Calu3 (cell line): ENCODE measurements around the gene NCOA1. TPM values are rescaled to one million over a fixed set of nuclear protein-coding genes. Genes with fewer than 3 reads are reported as not detected.

Source experiments
- BruUV-seq: library from RNA; stranded (reverse); fragments of 400-500 nt; replicated peaks from 2 replicates; lab custom pipeline; 2021; lab: Mats Ljungman, UMichigan
- CTCF ChIA-PET: fragments of 300-600 bp; sonication (Branson Sonifier 250); formaldehyde crosslinking; loops from one replicate; lab custom pipeline; 2022; ENCODE audit warnings: antibody characterized with exemption; lab: Charles Lee
- DNase-seq: peaks from one replicate; pipeline ENCODE4 v3.0.0; 2022
- H3K27ac Mint-ChIP-seq: one replicate; pipeline ENCODE4 v1.8.0; 2022; ENCODE audit warnings: mixed read lengths; ENCODE audit not compliant: unreplicated experiment
- H3K27me3 Mint-ChIP-seq: one replicate; pipeline ENCODE4 v1.8.0; 2022; ENCODE audit warnings: mixed read lengths; ENCODE audit not compliant: unreplicated experiment
- H3K36me3 Mint-ChIP-seq: one replicate; pipeline ENCODE4 v1.8.0; 2022; ENCODE audit warnings: mild to moderate bottlenecking, moderate library complexity, mixed read lengths; ENCODE audit not compliant: insufficient read depth, unreplicated experiment
- H3K4me1 Mint-ChIP-seq: one replicate; pipeline ENCODE4 v1.8.0; 2022; ENCODE audit warnings: mild to moderate bottlenecking, low read depth, mixed read lengths; ENCODE audit not compliant: unreplicated experiment
- H3K4me3 Mint-ChIP-seq: one replicate; pipeline ENCODE4 v1.8.0; 2022; ENCODE audit warnings: mild to moderate bottlenecking, low read depth, moderate library complexity, mixed read lengths; ENCODE audit not compliant: unreplicated experiment
- H3K9me3 Mint-ChIP-seq: one replicate; pipeline ENCODE4 v1.8.0; 2022; ENCODE audit warnings: low read depth, mixed read lengths; ENCODE audit not compliant: unreplicated experiment
- intact Hi-C: fragments of 100-400 bp; cut with micrococcal nuclease; formaldehyde crosslinking; loops from one replicate; pipeline ENCODE4 v1.10.0; 2022; ENCODE audit not compliant: unreplicated experiment
- total RNA-seq: library from RNA; stranded (reverse); gene quantifications from 2 replicates; pipeline ENCODE4 v1.2.3, GENCODE V29; 2022
- TF ChIP-seq, protein P1 (sequence below): fragments of 200-600 bp; IDR thresholded peaks from one replicate; pipeline ENCODE4 v1.8.0; 2022; ENCODE audit warnings: antibody characterized with exemption; ENCODE audit not compliant: unreplicated experiment

NCOA1 gene
- total RNA-seq, 1 experiment from 2014 or later, result 14.8 TPM

DNA sequence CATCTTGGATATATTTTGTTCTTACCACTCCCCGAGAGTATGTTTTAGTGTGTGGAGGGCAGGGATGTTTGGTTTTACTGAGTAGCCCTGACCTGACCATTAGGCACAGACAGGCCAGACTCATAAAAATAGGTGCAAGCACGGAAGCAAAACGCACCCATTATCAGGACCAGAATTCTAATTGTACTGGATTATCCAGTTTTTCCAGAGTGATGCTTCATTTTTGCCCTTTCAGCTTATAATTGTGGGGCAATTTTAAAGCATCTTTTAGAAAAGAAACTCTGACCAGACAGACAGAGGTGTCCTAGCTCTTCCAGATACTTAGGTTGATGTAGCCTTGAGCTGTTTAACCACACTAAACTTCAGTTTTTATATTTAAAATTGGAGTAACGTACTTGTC is 4.4 kb downstream of the NCOA1 start:
- no peaks in the 10 kb centered on the region for H3K9me3 Mint-ChIP-seq
- no TSS peak for BruUV-seq
- no peak for DNase-seq
- intact Hi-C loops, result no loop called here
- H3K27me3 Mint-ChIP-seq, result peaks cover 9% of the 10 kb centered on the region
- peaks cover 25% of the 10 kb centered on the region for H3K4me1 Mint-ChIP-seq
- H3K4me3 Mint-ChIP-seq, result no peak overlapping the region
- H3K27ac Mint-ChIP-seq, result no peak overlapping the region
- CTCF ChIA-PET, result no interaction called here
- H3K36me3 Mint-ChIP-seq, result peaks cover 19% of the 10 kb centered on the region
- TF ChIP-seq, protein P1, sequence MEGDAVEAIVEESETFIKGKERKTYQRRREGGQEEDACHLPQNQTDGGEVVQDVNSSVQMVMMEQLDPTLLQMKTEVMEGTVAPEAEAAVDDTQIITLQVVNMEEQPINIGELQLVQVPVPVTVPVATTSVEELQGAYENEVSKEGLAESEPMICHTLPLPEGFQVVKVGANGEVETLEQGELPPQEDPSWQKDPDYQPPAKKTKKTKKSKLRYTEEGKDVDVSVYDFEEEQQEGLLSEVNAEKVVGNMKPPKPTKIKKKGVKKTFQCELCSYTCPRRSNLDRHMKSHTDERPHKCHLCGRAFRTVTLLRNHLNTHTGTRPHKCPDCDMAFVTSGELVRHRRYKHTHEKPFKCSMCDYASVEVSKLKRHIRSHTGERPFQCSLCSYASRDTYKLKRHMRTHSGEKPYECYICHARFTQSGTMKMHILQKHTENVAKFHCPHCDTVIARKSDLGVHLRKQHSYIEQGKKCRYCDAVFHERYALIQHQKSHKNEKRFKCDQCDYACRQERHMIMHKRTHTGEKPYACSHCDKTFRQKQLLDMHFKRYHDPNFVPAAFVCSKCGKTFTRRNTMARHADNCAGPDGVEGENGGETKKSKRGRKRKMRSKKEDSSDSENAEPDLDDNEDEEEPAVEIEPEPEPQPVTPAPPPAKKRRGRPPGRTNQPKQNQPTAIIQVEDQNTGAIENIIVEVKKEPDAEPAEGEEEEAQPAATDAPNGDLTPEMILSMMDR, result no peak

DNA sequence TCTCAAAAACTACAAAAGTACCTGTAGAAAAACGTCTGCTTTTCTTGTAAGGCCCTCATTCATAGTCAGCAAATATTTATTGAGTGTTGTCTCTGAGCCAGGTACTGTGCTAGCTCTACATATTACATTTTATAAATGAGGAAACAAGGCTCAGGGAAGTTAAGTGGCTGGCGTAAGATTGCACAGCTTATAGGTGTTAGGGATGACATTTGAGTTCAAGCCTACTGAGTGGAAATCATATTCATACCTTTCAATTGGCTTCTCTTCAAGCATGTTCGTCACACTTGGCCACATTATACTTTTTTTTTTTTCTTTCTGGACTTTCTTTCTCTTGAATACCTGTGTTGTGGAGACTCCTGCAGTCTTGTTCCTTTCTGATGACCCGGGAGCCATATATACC is 5.9 kb downstream of the NCOA1 start:
- Mint-ChIP-seq H3K27ac (no peak overlapping the region), H3K4me1 (peaks cover 23% of the 10 kb centered on the region), H3K9me3 (no peaks in the 10 kb centered on the region), H3K36me3 (peaks cover 7% of the 10 kb centered on the region), H3K27me3 (peaks cover 9% of the 10 kb centered on the region), H3K4me3 (no peak overlapping the region)
- intact Hi-C loops, result no loop called here
- BruUV-seq, result no TSS peak
- no peak for DNase-seq
- CTCF ChIA-PET, result no interaction called here
- TF ChIP-seq, protein P1, result no peak

DNA sequence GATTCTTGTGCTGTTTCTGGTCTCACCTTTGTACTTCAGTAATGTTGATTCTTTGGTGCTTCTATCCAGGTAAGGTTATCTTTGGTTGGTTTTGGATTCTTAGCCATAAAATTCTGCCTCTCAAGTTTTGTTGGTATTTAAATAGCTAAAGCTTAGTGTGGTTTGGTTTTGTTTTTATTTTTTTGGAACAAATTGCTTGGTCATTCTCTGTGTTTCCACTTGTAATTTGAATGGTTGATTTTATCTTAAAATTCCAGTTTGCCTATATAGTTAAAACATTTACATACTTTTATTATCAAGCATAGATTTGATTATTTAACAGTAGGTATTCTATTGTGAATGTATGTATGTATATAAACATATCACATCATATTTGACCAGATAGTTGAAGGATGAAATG is 6.6 kb downstream of the NCOA1 start:
- H3K27ac Mint-ChIP-seq, result no peak overlapping the region
- intact Hi-C loops, result no loop called here
- BruUV-seq, result no TSS peak
- H3K27me3 Mint-ChIP-seq, result peaks cover 4% of the 10 kb centered on the region
- CTCF ChIA-PET, result no interaction called here
- H3K36me3 Mint-ChIP-seq, result no peaks in the 10 kb centered on the region
- peaks cover 16% of the 10 kb centered on the region for H3K4me1 Mint-ChIP-seq
- no peaks in the 10 kb centered on the region for H3K9me3 Mint-ChIP-seq
- TF ChIP-seq, protein P1, result no peak
- H3K4me3 Mint-ChIP-seq, result no peak overlapping the region
- DNase-seq, result no peak

DNA sequence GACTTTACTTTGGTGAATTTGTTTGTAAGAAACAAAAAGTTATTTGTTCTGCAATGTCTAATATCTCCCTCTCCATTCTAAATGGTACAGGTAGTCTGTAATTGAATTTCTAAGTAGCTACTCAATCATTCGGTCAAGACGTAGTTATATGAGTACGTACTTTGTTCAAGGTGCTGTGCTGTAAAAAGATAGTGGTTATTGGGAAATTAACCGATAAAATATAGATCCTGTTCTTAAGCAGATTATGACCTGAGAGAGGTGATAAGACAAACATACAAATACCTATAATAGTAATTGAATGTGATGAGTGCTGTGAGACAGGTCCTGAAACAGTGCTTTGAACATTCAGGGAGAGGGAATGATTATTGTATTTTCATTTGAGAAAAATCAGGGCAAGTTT is 7.1 kb downstream of the NCOA1 start:
- Mint-ChIP-seq H3K4me1 (peaks cover 12% of the 10 kb centered on the region), H3K9me3 (no peaks in the 10 kb centered on the region), H3K4me3 (no peak overlapping the region), H3K27me3 (no peaks in the 10 kb centered on the region), H3K36me3 (no peaks in the 10 kb centered on the region), H3K27ac (no peak overlapping the region)
- CTCF ChIA-PET, result no interaction called here
- BruUV-seq, result no TSS peak
- TF ChIP-seq, protein P1, result no peak
- intact Hi-C loops, result no loop called here
- no peak for DNase-seq
